Inflammatory macrophage treated with lipopolysaccharide for 1 hour (primary cell): ENCODE results near the gene WWC2.
"Not testable (repeated sequence)": the region's sequence is repeated elsewhere in the genome, so short reads cannot be mapped to it uniquely, and the experiment has no call there.

Experiments used
- DNase-seq, 2 donors: peaks; one replicate each; pipeline ENCODE4 v3.0.0-alpha.2; 2020 to 2022

The WWC2 gene

GRCh38 chr4:183100827-183101226 lies 1.8 kb downstream of the WWC2 start:
- no peak for DNase-seq

- DNase-seq: no peak
Measured at GRCh38 chr4:183101956-183102480, 3.0 kb downstream of the WWC2 start.

- no peak for DNase-seq
Measured at GRCh38 chr4:183105092-183105491, 6.0 kb downstream of the WWC2 start.

- DNase-seq: no peak
Measured at GRCh38 chr4:183106839-183107238, 7.8 kb downstream of the WWC2 start.

- no peak for DNase-seq
Measured at GRCh38 chr4:183107891-183108459, 8.9 kb downstream of the WWC2 start.

GRCh38 chr4:183110244-183110643 lies 11.2 kb downstream of the WWC2 start:
- no peak for DNase-seq

GRCh38 chr4:183111452-183111885 lies 12.4 kb downstream of the WWC2 start:
- DNase-seq: no peak

GRCh38 chr4:183118141-183118540 lies 19.1 kb downstream of the WWC2 start:
- DNase-seq: no peak

- no peak for DNase-seq
Measured at GRCh38 chr4:183118585-183118984, 19.5 kb downstream of the WWC2 start.

- not testable (repeated sequence) for DNase-seq
Measured at GRCh38 chr4:183121660-183122059, 22.6 kb downstream of the WWC2 start.

- DNase-seq: no peak
Measured at GRCh38 chr4:183124228-183124627, 25.2 kb downstream of the WWC2 start.

GRCh38 chr4:183124865-183125264 lies 25.8 kb downstream of the WWC2 start:
- DNase-seq: no peak

- no peak for DNase-seq
Measured at GRCh38 chr4:183129125-183129524, 30.1 kb downstream of the WWC2 start.

GRCh38 chr4:183129675-183130074 lies 30.6 kb downstream of the WWC2 start:
- no peak for DNase-seq

GRCh38 chr4:183130328-183131155 lies 31.5 kb downstream of the WWC2 start:
- no peak for DNase-seq

GRCh38 chr4:183132081-183132480 lies 33.0 kb downstream of the WWC2 start:
- DNase-seq: no peak

- no peak for DNase-seq
Measured at GRCh38 chr4:183132865-183133264, 33.8 kb downstream of the WWC2 start.

GRCh38 chr4:183136855-183137254 lies 37.8 kb downstream of the WWC2 start:
- no peak for DNase-seq

- no peak for DNase-seq
Measured at GRCh38 chr4:183139058-183139750, 40.1 kb downstream of the WWC2 start.

GRCh38 chr4:183139972-183140570 lies 41.0 kb downstream of the WWC2 start:
- DNase-seq: no peak

- DNase-seq: no peak
Measured at GRCh38 chr4:183140911-183141320, 41.9 kb downstream of the WWC2 start.

- DNase-seq: no peak
Measured at GRCh38 chr4:183141997-183142396, 42.9 kb downstream of the WWC2 start.
